Suppressor macrophage (primary cell): Measurements from ENCODE around the gene LRRIQ1.
"Not testable (repeated sequence)": the region's sequence is repeated elsewhere in the genome, so short reads cannot be mapped to it uniquely, and the experiment has no call there.

Source experiments
- DNase-seq, 4 experiments: peaks; one replicate each; pipeline ENCODE4 v3.0.0-alpha.2; 2020 to 2022

Gene LRRIQ1

DNA sequence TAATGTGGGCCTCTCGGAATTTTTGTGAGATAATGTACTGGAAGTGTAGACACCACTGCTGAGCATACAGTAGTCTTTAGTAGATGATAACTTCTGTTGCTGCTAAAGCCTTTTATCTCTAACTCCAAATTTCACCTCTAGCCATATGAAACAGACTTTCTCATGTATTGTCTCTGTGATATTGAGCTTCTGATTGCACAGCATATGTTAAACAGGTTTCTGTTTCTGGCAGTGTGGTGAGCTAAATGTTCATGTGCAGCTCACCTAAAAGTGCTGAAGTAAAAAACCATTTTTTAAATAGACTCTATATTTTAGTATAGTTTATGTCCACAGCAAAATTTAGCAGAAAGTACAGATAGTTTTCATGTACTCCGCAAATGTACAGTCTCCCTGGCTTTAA, 154.6 kb downstream of the LRRIQ1 start:
- DNase-seq, result no peak

DNA sequence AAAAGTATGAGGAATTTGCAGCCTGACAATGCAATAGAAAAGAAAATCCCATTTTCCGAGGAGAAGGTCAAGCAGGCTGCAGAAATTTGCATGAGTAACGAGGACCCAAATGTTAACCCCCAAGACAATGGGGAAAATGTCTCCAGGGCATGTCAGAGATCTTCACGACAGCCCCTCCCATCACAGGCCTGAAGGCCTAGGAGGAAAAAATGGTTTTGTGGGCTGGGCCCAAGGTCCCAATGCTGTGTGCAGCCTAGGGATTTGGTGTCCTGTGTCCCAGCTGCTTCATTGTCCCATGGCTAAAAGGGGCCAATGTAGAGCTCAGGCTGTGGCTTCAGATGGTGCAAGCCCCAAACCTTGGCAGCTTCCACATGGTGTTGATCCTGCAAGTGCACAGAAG, 167.7 kb downstream of the LRRIQ1 start:
- DNase-seq, result not testable (repeated sequence)

GRCh38 chr12:85206543-85206942, 170.4 kb downstream of the LRRIQ1 start:
- DNase-seq, result no peak

DNA sequence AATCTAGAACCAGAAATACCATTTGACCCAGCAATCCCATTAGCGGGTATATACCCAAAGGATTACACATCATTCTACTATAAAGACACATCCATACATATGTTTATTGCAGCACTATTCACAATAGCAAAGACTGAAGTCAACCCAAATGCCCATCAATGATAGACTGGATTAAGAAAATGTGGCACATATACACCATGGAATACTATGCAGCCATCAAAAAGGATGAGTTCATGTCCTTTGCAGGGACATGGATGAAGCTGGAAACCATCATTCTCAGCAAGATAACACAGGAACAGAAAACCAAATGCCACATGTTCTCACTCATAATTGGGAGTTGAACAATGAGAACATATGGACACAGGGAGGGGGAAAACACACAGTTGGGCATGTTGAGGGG, 188.2 kb downstream of the LRRIQ1 start:
- not testable (repeated sequence) for DNase-seq

DNA sequence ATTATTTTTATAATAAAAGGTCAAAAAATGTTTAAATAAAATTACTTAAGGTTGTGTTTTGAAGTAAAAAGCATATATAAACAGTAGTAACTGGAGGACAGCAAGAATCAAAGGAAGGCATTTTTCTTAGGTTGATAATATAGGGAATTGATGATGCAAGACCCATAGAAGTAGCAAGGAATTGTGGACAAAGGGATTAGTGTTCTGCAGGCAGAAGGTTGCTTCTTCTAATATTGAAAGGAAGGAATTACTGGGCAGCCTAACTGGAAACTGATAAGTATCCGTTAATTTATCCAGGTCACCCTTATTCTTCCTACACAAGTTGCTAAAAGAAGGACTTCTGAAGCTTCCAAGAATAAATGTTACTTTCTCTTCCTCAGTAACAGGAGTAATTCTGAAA, 189.3 kb downstream of the LRRIQ1 start:
- no peak for DNase-seq

GRCh38 chr12:85237327-85237726, 201.2 kb downstream of the LRRIQ1 start:
- no peak for DNase-seq

- DNase-seq, result no peak
These were observed 208.4 kb downstream of the LRRIQ1 start for GRCh38 chr12:85244561-85244960.

DNA sequence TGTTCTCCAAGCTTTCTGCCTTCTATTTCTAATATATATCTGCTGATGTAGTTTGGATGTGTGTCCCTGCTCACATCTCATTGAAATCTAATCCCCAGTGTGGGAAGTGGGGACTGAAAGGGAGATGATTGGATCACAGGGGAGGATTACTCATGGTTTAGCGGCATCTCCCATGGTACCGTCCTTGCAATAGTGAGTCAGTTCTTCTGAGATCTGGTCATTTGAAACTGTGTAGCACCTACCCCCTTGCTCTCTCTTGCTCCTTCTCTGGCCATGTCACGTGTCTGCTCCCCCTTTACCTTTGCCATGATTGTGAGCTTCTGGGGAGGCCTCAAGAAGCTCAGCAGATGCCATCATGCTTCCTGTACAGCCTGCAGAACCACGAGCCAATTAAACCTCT, 217.7 kb downstream of the LRRIQ1 start:
- no peak for DNase-seq

GRCh38 chr12:85257671-85258070, 221.5 kb downstream of the LRRIQ1 start:
- DNase-seq, result no peak

GRCh38 chr12:85260447-85260846, 224.3 kb downstream of the LRRIQ1 start:
- DNase-seq, result no peak

DNA sequence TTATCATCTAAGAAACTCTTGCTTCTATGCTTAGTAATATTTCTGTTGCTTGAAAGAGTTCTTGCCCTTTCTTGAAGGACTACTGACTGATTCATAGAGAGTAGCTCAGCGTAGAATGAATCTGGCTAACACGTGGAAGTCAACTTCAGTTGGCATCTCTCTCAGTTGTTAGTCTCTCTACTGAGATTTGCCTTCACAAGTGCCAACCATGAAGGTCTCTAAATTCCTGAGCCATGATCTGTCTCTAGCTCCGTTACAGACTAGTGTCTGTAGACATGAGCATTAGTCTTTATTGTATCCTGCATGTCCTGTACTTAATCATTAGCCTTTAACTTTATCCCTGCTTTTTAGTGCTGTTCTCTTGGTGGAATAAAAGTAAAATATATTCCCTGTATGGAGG, 224.7 kb downstream of the LRRIQ1 start:
- DNase-seq, result no peak

DNA sequence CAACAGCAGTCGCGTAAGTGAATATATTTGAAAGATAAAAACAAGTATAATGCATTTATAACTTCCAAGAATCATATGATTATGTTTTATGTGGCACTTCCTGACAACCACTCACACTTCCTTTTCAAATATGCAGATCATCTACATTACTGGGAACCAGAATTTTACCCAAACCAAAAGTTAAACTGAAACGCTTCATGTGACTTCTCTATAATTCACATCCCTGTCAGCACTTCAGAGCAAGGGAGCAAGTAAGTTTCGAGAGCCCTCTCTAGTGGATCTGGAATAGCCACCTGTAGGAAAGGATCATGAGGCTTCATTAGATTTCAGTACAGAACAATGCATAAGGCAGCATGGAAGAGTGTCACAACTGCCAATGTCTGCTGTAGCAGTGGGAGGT, 230.2 kb downstream of the LRRIQ1 start:
- DNase-seq, result peak in 2 of 4 experiments; percentile 24 to 33

- DNase-seq, result no peak
These were observed 237.5 kb downstream of the LRRIQ1 start for GRCh38 chr12:85273381-85274314.

DNA sequence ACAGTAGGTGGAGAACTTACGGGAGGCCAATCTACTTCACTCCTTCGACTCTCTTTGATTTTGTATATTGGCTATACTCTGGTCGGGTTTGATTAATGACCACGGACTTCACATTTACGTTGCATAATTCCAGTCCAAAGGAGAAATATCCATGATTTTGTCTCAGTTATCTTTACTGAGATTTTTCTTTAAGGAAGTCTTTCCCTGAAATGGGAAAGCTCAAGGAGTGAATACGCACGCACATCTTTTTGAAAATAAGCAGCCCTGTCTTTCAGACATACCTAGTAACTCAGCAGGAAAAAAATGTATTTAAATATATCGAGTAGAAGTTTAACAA, 238.1 kb downstream of the LRRIQ1 start:
- no peak for DNase-seq

- DNase-seq, result no peak
These were observed 239.2 kb downstream of the LRRIQ1 start for GRCh38 chr12:85275374-85275773.

DNA sequence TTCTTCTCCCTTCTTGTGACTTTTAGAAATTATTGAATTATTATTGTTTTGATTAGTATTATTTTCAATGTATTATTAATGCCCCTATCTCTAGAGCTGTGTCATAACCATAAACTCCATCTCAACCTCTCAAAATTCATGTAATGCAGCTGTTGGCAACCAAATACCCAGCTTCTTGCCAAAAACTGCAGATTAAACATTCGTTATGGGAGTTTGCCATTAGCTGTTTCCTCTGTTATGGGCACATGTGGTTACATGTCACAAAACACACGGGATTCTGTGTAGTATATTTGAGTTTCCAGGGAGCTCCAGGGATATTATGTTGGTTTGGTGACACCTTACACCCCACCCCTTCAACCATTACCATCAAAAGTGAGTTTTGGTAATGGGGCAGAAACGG, 241.0 kb downstream of the LRRIQ1 start:
- DNase-seq, result no peak

DNA sequence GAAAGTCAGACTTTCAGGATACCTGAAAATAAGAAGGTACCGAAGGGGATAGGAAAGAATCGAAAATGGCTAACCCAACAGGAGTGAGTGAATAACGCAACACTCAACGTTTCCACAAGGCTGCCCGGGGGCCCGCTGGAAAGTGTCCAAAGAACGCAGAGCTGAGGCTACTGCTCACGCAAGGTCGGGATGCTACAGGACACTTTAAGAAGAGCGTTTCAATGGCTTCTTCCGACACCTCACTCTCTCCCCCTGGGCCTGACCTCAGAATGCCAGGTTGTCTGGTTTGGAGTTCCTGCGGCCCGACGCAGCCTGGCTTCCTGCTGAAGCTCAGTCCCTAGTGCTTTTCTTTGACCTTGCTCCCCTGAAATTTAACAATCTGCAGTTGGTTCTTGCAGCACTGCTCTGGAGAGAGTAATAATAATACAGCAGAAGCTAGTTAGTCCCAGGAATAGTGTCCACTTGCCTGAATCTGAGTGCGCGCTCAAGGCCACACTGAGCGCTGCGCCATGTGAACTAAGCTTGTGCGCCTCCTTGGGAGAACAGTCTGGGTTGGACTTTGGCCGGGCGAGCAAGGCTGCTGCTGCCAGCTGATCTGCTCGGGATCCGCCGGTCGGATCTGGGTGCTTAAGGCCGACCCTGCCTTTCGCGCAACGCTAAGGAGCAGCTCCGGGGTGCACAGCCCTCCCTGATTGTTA, 241.9 kb downstream of the LRRIQ1 start:
- DNase-seq, result no peak

- DNase-seq, result no peak
These were observed 242.7 kb downstream of the LRRIQ1 start for GRCh38 chr12:85278598-85279448.

GRCh38 chr12:85279449-85280164, 243.5 kb downstream of the LRRIQ1 start:
- DNase-seq, result peak in 1 of 4 experiments; percentile 12

DNA sequence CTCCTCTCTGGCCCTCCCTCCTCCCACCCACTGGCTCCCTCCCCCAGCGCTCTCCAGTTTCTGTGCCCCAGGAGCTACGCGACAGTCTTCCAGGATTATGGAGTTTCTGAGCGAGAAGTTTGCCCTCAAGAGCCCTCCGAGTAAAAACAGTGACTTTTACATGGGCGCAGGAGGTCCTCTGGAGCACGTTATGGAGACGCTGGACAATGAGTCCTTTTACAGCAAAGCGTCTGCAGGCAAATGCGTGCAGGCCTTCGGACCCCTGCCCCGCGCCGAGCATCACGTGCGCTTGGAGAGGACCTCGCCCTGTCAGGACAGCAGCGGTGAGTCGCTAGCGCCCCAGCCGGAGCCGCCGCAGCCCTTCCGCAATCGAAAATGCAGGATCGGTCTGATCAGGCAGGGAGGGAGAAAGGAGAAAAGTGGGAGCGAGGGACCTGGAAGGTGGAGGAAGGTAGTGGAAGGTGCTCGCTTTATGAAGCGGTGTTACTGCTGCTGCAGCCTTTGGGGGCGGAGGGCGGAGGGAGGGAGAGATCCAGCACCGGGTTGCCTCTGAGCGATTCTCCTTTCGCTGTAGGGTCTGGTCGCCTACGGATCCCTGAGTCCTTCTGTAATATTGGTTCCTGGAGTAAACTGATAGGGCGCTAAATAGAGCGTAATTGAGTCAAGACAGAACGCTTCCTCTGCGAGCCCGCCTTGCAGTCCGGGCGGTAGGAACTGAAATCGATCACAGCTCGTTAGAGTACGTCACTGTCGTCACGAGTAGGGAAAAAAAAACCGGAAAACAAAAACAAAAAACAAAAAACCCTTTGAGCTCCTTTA, 244.2 kb downstream of the LRRIQ1 start, which contains the start of gene ALX1:
Gene ALX1, plus strand, starts transcription at position 56 of the 819 bp plus-strand sequence. Its CDS starts 42 bp downstream, at position 98.
- peak; percentile 4 to 35 (median 14) for DNase-seq

GRCh38 chr12:85280984-85281630, 245.0 kb downstream of the LRRIQ1 start:
- DNase-seq, result no peak
